HepG2 (cell line): ENCODE measurements around the gene VSTM5. TPM values are rescaled to one million over a fixed set of nuclear protein-coding genes. Genes with fewer than 3 reads are reported as not detected.

Experiments used
- CREM ChIP-seq, 2 experiments: sonication (generic) in 1 of 2; formaldehyde crosslinking in 1 of 2; IDR thresholded peaks; 2 replicates each; pipeline versions ENCODE4 v1.4.0 to v1.6.1; 2016 to 2020; ENCODE audit warnings: antibody characterized with exemption in 1 of 2, mild to moderate bottlenecking in 1 of 2, missing genetic modification reagents in 1 of 2
- DPF2 ChIP-seq: sonication (generic); formaldehyde crosslinking; IDR thresholded peaks from 2 replicates; pipeline ENCODE4 v1.4.0; 2020; ENCODE audit warnings: mild to moderate bottlenecking, low read depth, missing genetic modification reagents, borderline replicate concordance
- HMGXB3 ChIP-seq: sonication (generic); formaldehyde crosslinking; IDR thresholded peaks from 2 replicates; pipeline ENCODE4 v1.4.0; 2020; ENCODE audit warnings: missing genetic modification reagents, borderline replicate concordance
- MLX ChIP-seq: IDR thresholded peaks from 2 replicates; pipeline ENCODE4 v1.6.1; 2016
- MTA1 ChIP-seq: sonication (generic); formaldehyde crosslinking; IDR thresholded peaks from 2 replicates; pipeline ENCODE4 v1.4.0; 2020; ENCODE audit warnings: missing genetic modification reagents, mild to moderate bottlenecking, borderline replicate concordance
- NFKB2 ChIP-seq: sonication (generic); formaldehyde crosslinking; IDR thresholded peaks from 2 replicates; pipeline ENCODE4 v1.4.0; 2020; ENCODE audit warnings: missing genetic modification reagents, borderline replicate concordance
- RARA ChIP-seq: IDR thresholded peaks from 2 replicates; pipeline ENCODE4 v1.6.1; 2016; ENCODE audit warnings: missing genetic modification reagents, missing compliant biosample characterization
- RERE ChIP-seq: IDR thresholded peaks from 2 replicates; pipeline ENCODE4 v1.6.1; 2016; ENCODE audit warnings: low read depth, missing genetic modification reagents, missing compliant biosample characterization
- SKI ChIP-seq: fragments of 450-650 bp; IDR thresholded peaks from one replicate; pipeline ENCODE4 v1.6.1; 2018; ENCODE audit warnings: mild to moderate bottlenecking; ENCODE audit not compliant: partially characterized antibody
- SP5 ChIP-seq: IDR thresholded peaks from 2 replicates; pipeline ENCODE4 v1.6.1; 2016; ENCODE audit warnings: low read depth, borderline replicate concordance
- SRSF9 ChIP-seq: fragments of 200-400 bp; formaldehyde crosslinking; IDR thresholded peaks from 2 replicates; pipeline ENCODE4 v1.6.1; 2018; ENCODE audit warnings: borderline replicate concordance, mild to moderate bottlenecking, low read depth, low read length; ENCODE audit not compliant: insufficient read depth, poor library complexity, severe bottlenecking
- SSRP1 ChIP-seq: IDR thresholded peaks from 2 replicates; pipeline ENCODE4 v1.6.1; 2016; ENCODE audit warnings: control low read depth
- TARDBP ChIP-seq: sonication (generic); formaldehyde crosslinking; IDR thresholded peaks from 2 replicates; pipeline ENCODE4 v1.8.0; 2022; ENCODE audit warnings: mild to moderate bottlenecking, missing genetic modification reagents
- ZNF235 ChIP-seq: sonication (generic); formaldehyde crosslinking; IDR thresholded peaks from 2 replicates; pipeline ENCODE4 v1.8.1; 2023; ENCODE audit warnings: mild to moderate bottlenecking, missing genetic modification reagents, borderline replicate concordance
- ZNF530 ChIP-seq: sonication (generic); formaldehyde crosslinking; IDR thresholded peaks from 2 replicates; pipeline ENCODE4 v1.5.0; 2020; ENCODE audit warnings: low read depth, mild to moderate bottlenecking, missing genetic modification reagents
- ZNF766 ChIP-seq: sonication (generic); formaldehyde crosslinking; IDR thresholded peaks from 2 replicates; pipeline ENCODE4 v1.5.0; 2020; ENCODE audit warnings: missing genetic modification reagents, borderline replicate concordance
- ZNF83 ChIP-seq: sonication (generic); formaldehyde crosslinking; IDR thresholded peaks from 2 replicates; pipeline ENCODE4 v1.4.0; 2020; ENCODE audit warnings: missing genetic modification reagents, mild to moderate bottlenecking, borderline replicate concordance
- ZNF878 ChIP-seq: sonication (generic); formaldehyde crosslinking; IDR thresholded peaks from 2 replicates; pipeline ENCODE4 v1.8.1; 2023; ENCODE audit warnings: mild to moderate bottlenecking, missing genetic modification reagents, moderate library complexity
- polyA plus RNA-seq, 8 experiments: library from polyadenylated mRNA; depleted of rRNA in 3 of 8; stranded (reverse) in 7 of 8; unstranded in 1 of 8; fragments of >200 nt; fragmentation: Illumina TruSeq in 4 of 8; extraction: Trizol in 4 of 8; gene quantifications; 2 replicates each; pipeline versions ENCODE4 v1.2.1 to v1.2.3, GENCODE V29; 2011 to 2016; ENCODE audit warnings: low read depth in 4 of 8, missing spikeins in 1 of 8, mixed read lengths in 1 of 8; ENCODE audit not compliant: insufficient read depth in 1 of 8
- total RNA-seq, 5 experiments: library from RNA; depleted of rRNA; stranded (reverse); fragments of >200 nt; fragmentation: Illumina TruSeq; extraction: Trizol; gene quantifications; 2 replicates each; pipeline ENCODE4 v1.2.3, GENCODE V29; 2016; ENCODE audit warnings: low read depth in 1 of 5

Gene VSTM5
- total and polyA plus RNA-seq, 2 of the 13 experiments (the other 11 are each of a cell fraction or from before 2014, with no cell fraction given) = not detected

GRCh38 chr11:93784145-93784934, 66.1 kb downstream of the VSTM5 start, which contains the start of gene MED17 (continued):
- TF ChIP-seq SKI (no peak), SSRP1 (CRISPR knock-in tag) (no peak), DPF2 (CRISPR knock-in tag) (no peak), ZNF878 (CRISPR knock-in tag) (no peak), ZNF766 (CRISPR knock-in tag) (peak; percentile 64; the same call in 1 of the 2 replicates), MLX (CRISPR knock-in tag) (no peak), MTA1 (CRISPR knock-in tag) (no peak; the same call in 1 of the 2 replicates), NFKB2 (CRISPR knock-in tag) (no peak; the same call in 1 of the 2 replicates), SRSF9 (no peak), CREM (IDR thresholded peaks at IDR 0.05) (peak; percentile 66), CREM (CRISPR knock-in tag; IDR thresholded peaks at IDR 0.05) (no peak), HMGXB3 (no peak), ZNF235 (CRISPR knock-in tag) (0 out of 2 replicates have a peak, but pooled peaks have one; percentile 25), ZNF83 (CRISPR knock-in tag) (peak; percentile 40; the same call in 1 of the 2 replicates), TARDBP (CRISPR knock-in tag) (peak; percentile 58; the same call in 1 of the 2 replicates), SP5 (CRISPR knock-in tag) (peak; percentile 63; the same call in 1 of the 2 replicates), RARA (peak; percentile 14; the same call in 1 of the 2 replicates), RERE (no peak), ZNF530 (CRISPR knock-in tag) (no peak)
